Peyer's patch (tissue), 4 donors: ENCODE results near the gene TRIM67. TPM values are rescaled to one million over a fixed set of nuclear protein-coding genes. Genes with fewer than 3 reads are reported as not detected.
"Not testable (repeated sequence)": the region's sequence is repeated elsewhere in the genome, so short reads cannot be mapped to it uniquely, and the experiment has no call there.

Source experiments
- DNase-seq, 3 donors: peaks; one replicate each; pipeline ENCODE4 v3.0.0-alpha.2; 2017 to 2019
- H3K27ac ChIP-seq, 4 donors: fragments of 200-600 bp; sonication (generic); one replicate each; pipeline ENCODE4 v1.5.1; 2016 to 2019
- H3K27me3 ChIP-seq, 2 donors: fragments of 200-600 bp; sonication (generic); one replicate each; pipeline ENCODE4 v1.5.1; 2019
- H3K36me3 ChIP-seq, 3 donors: fragments of 200-600 bp; sonication (generic); one replicate each; pipeline ENCODE4 v1.5.1; 2016 to 2019
- H3K4me1 ChIP-seq, 4 donors: fragments of 200-600 bp; sonication (generic); one replicate each; pipeline ENCODE4 v1.5.1; 2016 to 2019
- H3K4me3 ChIP-seq, 4 donors: fragments of 200-600 bp; sonication (generic); 1 replicate in 3 of 4; 2 replicates in 1 of 4; pipeline ENCODE4 v1.5.1; 2016 to 2019; ENCODE audit warnings: mild to moderate bottlenecking in 1 of 4
- H3K9me3 ChIP-seq, 4 donors: fragments of 200-600 bp; sonication (generic); one replicate each; pipeline ENCODE4 v1.5.1; 2016 to 2019; ENCODE audit warnings: mild to moderate bottlenecking in 1 of 4
- POLR2A ChIP-seq, 2 donors: fragments of 450-650 bp; IDR thresholded peaks; one replicate each; pipeline ENCODE4 v1.5.1; 2017; ENCODE audit warnings: antibody characterized with exemption in 2 of 2, mild to moderate bottlenecking in 2 of 2, moderate library complexity in 2 of 2
- total RNA-seq, 4 donors: library from RNA; depleted of rRNA; stranded (reverse); fragments of >200 nt; gene quantifications; one replicate each; pipeline ENCODE4 v1.1.0, GENCODE V29; 2016
- TF ChIP-seq, protein P1 (sequence below), 6 experiments: fragments of 450-650 bp in 4 of 6; fragments of 200-600 bp in 2 of 6; sonication (generic) in 1 of 6; IDR thresholded peaks; one replicate each; pipeline ENCODE4 v1.5.1; 2017 to 2019; ENCODE audit warnings: antibody characterized with exemption in 6 of 6, mild to moderate bottlenecking in 3 of 6, moderate library complexity in 1 of 6

The TRIM67 gene
- total RNA-seq, 4 donors from 2014 or later: 0.13 TPM; not detected in 3

DNA sequence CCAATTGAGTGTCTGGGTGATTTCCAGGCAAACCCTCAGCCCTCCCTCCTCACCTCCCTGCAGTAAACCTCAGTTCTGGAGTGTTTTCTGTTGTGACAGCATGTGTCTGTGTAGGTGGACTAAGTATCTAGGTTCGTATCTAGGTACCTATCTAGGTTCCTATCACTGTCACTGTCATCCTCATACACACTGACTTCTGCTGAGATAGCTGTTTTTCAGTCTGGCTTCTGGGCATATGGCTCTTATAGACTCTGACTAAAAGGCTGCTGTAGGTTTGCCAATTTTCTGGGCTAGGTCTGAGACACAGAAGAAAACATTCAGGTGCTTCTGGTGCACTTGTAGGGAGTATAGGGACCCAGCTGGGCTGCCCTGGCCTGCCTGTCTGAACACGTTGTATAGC, 8.1 kb upstream of the TRIM67 start:
- Histone ChIP-seq H3K27ac (no peak overlapping the region), H3K36me3 (no peaks in the 10 kb centered on the region), H3K9me3 (peaks cover 0 to 9% (median 0%) of the 10 kb centered on the region in 4 donors), H3K4me1 (no peaks in the 10 kb centered on the region), H3K4me3 (no peak overlapping the region), H3K27me3 (no peaks in the 10 kb centered on the region)
- no peak for DNase-seq
- no peak for TF ChIP-seq POLR2A (IDR thresholded peaks at IDR 0.05)
- TF ChIP-seq, protein P1, sequence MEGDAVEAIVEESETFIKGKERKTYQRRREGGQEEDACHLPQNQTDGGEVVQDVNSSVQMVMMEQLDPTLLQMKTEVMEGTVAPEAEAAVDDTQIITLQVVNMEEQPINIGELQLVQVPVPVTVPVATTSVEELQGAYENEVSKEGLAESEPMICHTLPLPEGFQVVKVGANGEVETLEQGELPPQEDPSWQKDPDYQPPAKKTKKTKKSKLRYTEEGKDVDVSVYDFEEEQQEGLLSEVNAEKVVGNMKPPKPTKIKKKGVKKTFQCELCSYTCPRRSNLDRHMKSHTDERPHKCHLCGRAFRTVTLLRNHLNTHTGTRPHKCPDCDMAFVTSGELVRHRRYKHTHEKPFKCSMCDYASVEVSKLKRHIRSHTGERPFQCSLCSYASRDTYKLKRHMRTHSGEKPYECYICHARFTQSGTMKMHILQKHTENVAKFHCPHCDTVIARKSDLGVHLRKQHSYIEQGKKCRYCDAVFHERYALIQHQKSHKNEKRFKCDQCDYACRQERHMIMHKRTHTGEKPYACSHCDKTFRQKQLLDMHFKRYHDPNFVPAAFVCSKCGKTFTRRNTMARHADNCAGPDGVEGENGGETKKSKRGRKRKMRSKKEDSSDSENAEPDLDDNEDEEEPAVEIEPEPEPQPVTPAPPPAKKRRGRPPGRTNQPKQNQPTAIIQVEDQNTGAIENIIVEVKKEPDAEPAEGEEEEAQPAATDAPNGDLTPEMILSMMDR (IDR thresholded peaks at IDR 0.05): no peak

DNA sequence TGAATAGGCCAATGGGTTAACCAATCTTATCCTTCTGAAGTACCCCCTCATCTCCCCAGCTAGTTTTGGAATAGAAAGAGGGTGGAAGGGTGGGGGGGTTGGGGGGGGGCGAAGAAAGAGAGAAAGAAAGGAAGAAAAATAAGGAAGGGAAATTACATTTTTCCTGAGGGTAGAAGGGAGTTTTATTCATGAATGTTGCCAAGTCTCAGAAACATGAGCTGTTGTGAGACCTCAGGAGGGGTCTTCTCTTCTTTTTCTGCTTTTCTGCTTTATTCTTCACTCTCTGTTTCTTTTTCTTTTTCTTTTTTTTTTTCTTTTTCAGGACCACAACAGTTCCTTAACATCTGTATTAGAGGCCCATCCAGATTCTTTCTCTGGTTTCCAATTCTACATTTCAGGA, 6.0 kb upstream of the TRIM67 start:
- Histone ChIP-seq H3K4me3 (no peak overlapping the region), H3K36me3 (no peaks in the 10 kb centered on the region), H3K9me3 (peaks cover 0 to 9% (median 0%) of the 10 kb centered on the region in 4 donors), H3K27me3 (no peaks in the 10 kb centered on the region), H3K4me1 (no peaks in the 10 kb centered on the region), H3K27ac (no peak overlapping the region)
- TF ChIP-seq, protein P1 (IDR thresholded peaks at IDR 0.05): no peak
- no peak for TF ChIP-seq POLR2A (IDR thresholded peaks at IDR 0.05)
- DNase-seq: no peak

GRCh38 chr1:231157311-231157710, 4.5 kb upstream of the TRIM67 start:
- no peak overlapping the region for H3K27ac ChIP-seq
- no peaks in the 10 kb centered on the region for H3K36me3 ChIP-seq
- no peak for TF ChIP-seq POLR2A (IDR thresholded peaks at IDR 0.05)
- TF ChIP-seq, protein P1 (IDR thresholded peaks at IDR 0.05): no peak
- H3K4me3 ChIP-seq: no peak overlapping the region
- no peaks in the 10 kb centered on the region for H3K9me3 ChIP-seq
- no peak for DNase-seq
- no peaks in the 10 kb centered on the region for H3K27me3 ChIP-seq
- peaks cover 0 to 13% (median 2%) of the 10 kb centered on the region in 4 donors for H3K4me1 ChIP-seq

GRCh38 chr1:231158141-231158540, 3.7 kb upstream of the TRIM67 start:
- not testable (repeated sequence) for H3K4me3 ChIP-seq, H3K27ac ChIP-seq, DNase-seq, H3K36me3 ChIP-seq, H3K27me3 ChIP-seq, H3K9me3 ChIP-seq
- peaks cover 0 to 21% (median 6%) of the 10 kb centered on the region in 4 donors for H3K4me1 ChIP-seq

GRCh38 chr1:231159202-231159962, 2.5 kb upstream of the TRIM67 start:
- no peak overlapping the region for H3K27ac ChIP-seq
- no peaks in the 10 kb centered on the region for H3K9me3 ChIP-seq
- no peak for DNase-seq
- H3K4me3 ChIP-seq: no peak overlapping the region
- peaks cover 0 to 29% (median 6%) of the 10 kb centered on the region in 4 donors for H3K4me1 ChIP-seq
- no peak for TF ChIP-seq POLR2A (IDR thresholded peaks at IDR 0.05)
- TF ChIP-seq, protein P1 (IDR thresholded peaks at IDR 0.05): no peak
- peaks cover 0 to 20% of the 10 kb centered on the region in 2 donors for H3K27me3 ChIP-seq
- H3K36me3 ChIP-seq: no peaks in the 10 kb centered on the region

GRCh38 chr1:231159963-231160761, 1.7 kb upstream of the TRIM67 start:
- TF ChIP-seq POLR2A (IDR thresholded peaks at IDR 0.05): no peak
- TF ChIP-seq, protein P1 (IDR thresholded peaks at IDR 0.05): no peak
- peaks cover 0 to 23% of the 10 kb centered on the region in 2 donors for H3K27me3 ChIP-seq

More at GRCh38 chr1:231159963-231160761, 1.7 kb upstream of the TRIM67 start:
- no peak for DNase-seq
- H3K36me3 ChIP-seq: no peaks in the 10 kb centered on the region
- peaks cover 0 to 29% (median 6%) of the 10 kb centered on the region in 4 donors for H3K4me1 ChIP-seq
- no peak overlapping the region for H3K27ac ChIP-seq
- no peaks in the 10 kb centered on the region for H3K9me3 ChIP-seq
- no peak overlapping the region for H3K4me3 ChIP-seq
